Thymus (tissue), 11 donors: ENCODE measurements around the gene ZSCAN30. TPM values are rescaled to one million over a fixed set of nuclear protein-coding genes. Genes with fewer than 3 reads are reported as not detected.

Experiments
- DNase-seq, 9 donors: peaks; one replicate each; pipeline ENCODE4 v3.0.0-alpha.2; 2013; ENCODE audit warnings: low spot score in 9 of 9, low read depth in 6 of 9, missing footprints in 1 of 9
- H3K27ac ChIP-seq, 2 donors: one replicate each; pipeline ENCODE4 v1.5.1; 2013; ENCODE audit warnings: control low read depth in 1 of 2, low read depth in 1 of 2, low read length in 1 of 2, mild to moderate bottlenecking in 1 of 2, moderate library complexity in 1 of 2
- H3K27me3 ChIP-seq, 2 donors: one replicate each; pipeline ENCODE4 v1.5.1; 2013; ENCODE audit warnings: low read length in 1 of 2; ENCODE audit not compliant: control insufficient read depth in 2 of 2, insufficient read depth in 1 of 2
- H3K36me3 ChIP-seq, 2 donors: one replicate each; pipeline ENCODE4 v1.5.1; 2013; ENCODE audit warnings: low read length in 1 of 2, mild to moderate bottlenecking in 1 of 2, moderate library complexity in 1 of 2; ENCODE audit not compliant: control insufficient read depth in 2 of 2, insufficient read depth in 2 of 2
- H3K4me1 ChIP-seq, 2 donors: one replicate each; pipeline ENCODE4 v1.5.1; 2013; ENCODE audit warnings: low read length in 2 of 2; ENCODE audit not compliant: control insufficient read depth in 2 of 2, insufficient read depth in 2 of 2
- H3K4me3 ChIP-seq, 2 donors: one replicate each; pipeline ENCODE4 v1.5.1; 2013; ENCODE audit warnings: low read length in 2 of 2, control low read depth in 1 of 2, mild to moderate bottlenecking in 1 of 2
- H3K9me3 ChIP-seq, 2 donors: one replicate each; pipeline ENCODE4 v1.5.1; 2013; ENCODE audit warnings: low read length in 1 of 2, mild to moderate bottlenecking in 1 of 2; ENCODE audit not compliant: control insufficient read depth in 2 of 2, insufficient read depth in 1 of 2
- WGBS: extraction: QIAGEN DNeasy Blood & Tissue Kit; methylation state at CpG from one replicate; pipeline ENCODE4 v1.1.7; 2013; 5-methylcytosine and 5-hydroxymethylcytosine counted together
- polyA plus RNA-seq: library from polyadenylated mRNA; stranded (reverse); fragments of 200-250 nt; gene quantifications from one replicate; pipeline ENCODE4 v1.2.3, GENCODE V29; 2013
- total RNA-seq: library from RNA; stranded (reverse); fragments of 120-200 nt; gene quantifications from one replicate; pipeline ENCODE4 v1.2.4, GENCODE V29; 2013
- donor health status: healthy.

Gene ZSCAN30
- total and polyA plus RNA-seq, 2 donors, result 11.6 to 21.2 TPM

- under 1% methylated on average over 8 of the region's 8 CpGs for WGBS
- Histone ChIP-seq H3K27me3 (no peaks in the 10 kb centered on the region), H3K4me3 (peak overlapping the region; percentile 63 to 87), H3K36me3 (peaks cover 2 to 16% of the 10 kb centered on the region in 2 donors), H3K9me3 (peaks cover 0 to 7% of the 10 kb centered on the region in 2 donors), H3K27ac (peak overlapping the region; percentile 64 to 77), H3K4me1 (peaks cover 12 to 13% of the 10 kb centered on the region in 2 donors)
- DNase-seq, result peak in 3 of 9 donors; percentile 13 to 37 (median 29)
Measured at GRCh38 chr18:35289727-35290093, 319 bp downstream of the ZSCAN30 start.

DNA sequence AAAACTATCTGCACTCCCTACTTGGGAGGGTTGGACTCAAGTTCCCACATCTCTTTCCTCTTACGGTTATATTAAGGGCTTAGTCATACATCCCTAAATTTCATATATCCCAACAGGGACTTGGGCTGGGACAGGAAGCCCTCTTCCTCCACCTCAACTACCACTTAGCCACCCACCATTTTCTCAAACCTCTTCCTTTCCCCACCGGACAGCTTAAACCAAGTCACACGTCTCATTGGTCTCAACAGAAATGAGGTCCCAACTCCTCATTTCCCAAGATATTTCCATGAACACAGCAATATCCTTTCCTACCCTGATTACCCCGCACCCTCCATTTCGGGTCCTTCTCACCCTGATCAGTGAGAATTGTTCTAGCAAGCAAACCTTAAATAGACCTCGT is 736 bp downstream of the ZSCAN30 start:
- peak in 1 of 9 donors; percentile 12 for DNase-seq
- WGBS, result 17% methylated on average over 6 of the region's 6 CpGs

DNA sequence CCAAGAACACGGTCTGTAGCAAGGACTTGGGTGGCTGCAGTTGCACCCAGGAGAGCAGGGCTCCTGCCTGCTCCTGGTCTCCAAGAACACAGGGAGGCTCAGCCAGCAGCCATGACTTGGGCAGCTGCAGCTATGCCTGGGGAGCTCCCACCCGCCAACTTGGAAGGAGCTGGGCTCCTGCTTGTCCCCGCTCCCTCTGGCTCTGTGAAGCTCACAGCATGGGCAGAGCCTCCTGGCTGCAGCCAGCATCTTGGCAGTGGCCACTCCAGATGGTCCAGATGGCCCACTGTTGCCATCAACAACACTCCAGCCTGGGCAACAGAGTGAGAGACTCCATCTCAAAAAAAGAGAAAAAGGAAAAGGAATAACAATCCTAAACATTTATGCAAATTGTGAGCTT is 5.2 kb downstream of the ZSCAN30 start:
- Histone ChIP-seq H3K27ac (no peak overlapping the region), H3K4me3 (no peak overlapping the region), H3K27me3 (no peaks in the 10 kb centered on the region), H3K4me1 (peaks cover 8% of the 10 kb centered on the region in 2 donors), H3K9me3 (peaks cover 8 to 24% of the 10 kb centered on the region in 2 donors), H3K36me3 (peaks cover 0 to 15% of the 10 kb centered on the region in 2 donors)
- WGBS, result 94% methylated on average over 3 of the region's 3 CpGs
- no peak for DNase-seq

More for the DNA sequence above, 736 bp downstream of the ZSCAN30 start:
- H3K27ac ChIP-seq, result peak overlapping the region in 1 of 2 donors; percentile 77
- H3K9me3 ChIP-seq, result peaks cover 0 to 11% of the 10 kb centered on the region in 2 donors
- no peaks in the 10 kb centered on the region for H3K27me3 ChIP-seq
- peaks cover 5 to 14% of the 10 kb centered on the region in 2 donors for H3K36me3 ChIP-seq
- H3K4me3 ChIP-seq, result peak overlapping the region; percentile 63 to 87
- H3K4me1 ChIP-seq, result peaks cover 12 to 13% of the 10 kb centered on the region in 2 donors

DNA sequence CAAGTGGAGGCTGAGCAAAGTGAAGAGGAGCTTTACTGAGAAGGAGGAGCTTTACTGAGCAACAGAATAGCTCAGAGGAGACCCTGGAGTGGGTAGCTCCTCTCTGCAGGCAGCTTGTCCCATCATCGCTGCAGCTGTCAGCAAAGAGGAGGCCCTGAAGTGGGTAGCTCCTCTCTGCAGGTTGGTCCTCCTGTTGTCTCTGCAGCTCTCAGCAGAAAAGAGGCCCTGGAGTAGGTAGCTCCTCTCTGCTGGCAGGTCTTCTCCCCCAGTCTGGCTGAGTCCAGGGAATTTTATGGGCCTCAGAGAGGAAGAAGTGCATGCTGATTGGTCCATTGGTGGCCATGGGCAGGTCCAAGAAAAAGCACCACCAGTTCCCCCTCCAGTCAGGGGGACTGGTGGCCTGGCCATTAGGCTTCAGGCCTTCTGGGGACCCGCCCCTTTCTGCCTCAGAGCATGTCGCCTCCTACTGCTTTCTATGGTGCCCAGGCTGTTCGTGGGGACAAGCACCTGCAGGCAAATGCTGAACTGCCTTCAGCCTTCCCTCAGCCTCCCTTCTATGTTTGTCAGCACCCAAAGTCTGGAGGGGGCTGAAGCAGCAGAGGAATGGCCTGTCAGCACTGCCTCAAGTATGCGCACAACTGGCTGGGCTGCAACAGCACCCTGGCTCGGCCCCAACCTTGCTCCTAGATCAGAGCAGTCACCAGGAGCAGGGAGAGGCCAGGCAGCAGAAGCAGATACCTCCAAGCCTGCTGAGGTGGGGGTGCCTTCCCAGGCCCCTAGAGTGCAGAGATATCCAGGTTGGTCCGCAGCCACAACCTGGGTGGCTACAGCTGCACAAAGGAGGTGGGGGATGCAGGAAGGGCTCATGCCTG is 5.9 kb downstream of the ZSCAN30 start:
- no peak overlapping the region for H3K27ac ChIP-seq
- 98% methylated on average over 7 of the region's 7 CpGs for WGBS
- no peaks in the 10 kb centered on the region for H3K27me3 ChIP-seq
- no peak overlapping the region for H3K4me3 ChIP-seq
- peaks cover 8 to 24% of the 10 kb centered on the region in 2 donors for H3K9me3 ChIP-seq
- no peak for DNase-seq
- peaks cover 0 to 15% of the 10 kb centered on the region in 2 donors for H3K36me3 ChIP-seq
- H3K4me1 ChIP-seq, result peaks cover 3 to 5% of the 10 kb centered on the region in 2 donors

GRCh38 chr18:35282353-35282752 is 7.7 kb downstream of the ZSCAN30 start:
- H3K36me3 ChIP-seq, result peaks cover 0 to 15% of the 10 kb centered on the region in 2 donors
- no peak overlapping the region for H3K4me3 ChIP-seq
- H3K4me1 ChIP-seq, result no peaks in the 10 kb centered on the region
- no peak for DNase-seq
- 94% methylated on average over 1 of the region's 1 CpG for WGBS
- H3K9me3 ChIP-seq, result peaks cover 8 to 20% of the 10 kb centered on the region in 2 donors
- H3K27me3 ChIP-seq, result no peaks in the 10 kb centered on the region
- H3K27ac ChIP-seq, result no peak overlapping the region

DNA sequence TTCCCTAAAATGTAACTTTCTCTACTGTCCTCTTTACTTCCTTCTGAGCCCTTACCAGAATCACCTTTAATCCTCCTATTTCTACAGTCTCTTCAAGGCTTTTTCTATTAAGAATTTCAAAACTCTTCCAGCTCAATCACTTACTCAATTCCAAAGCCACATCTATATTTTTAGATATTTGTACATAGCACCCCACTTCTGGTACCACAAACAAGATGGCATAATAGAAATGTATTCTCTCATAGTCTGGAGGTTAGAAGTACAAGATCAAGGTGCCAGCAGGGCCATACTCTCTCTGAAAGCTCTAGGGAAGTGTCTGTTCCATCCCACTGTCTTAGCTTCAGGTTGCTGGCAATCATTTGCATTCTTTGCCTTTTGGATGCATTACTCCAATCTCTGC is 11.1 kb downstream of the ZSCAN30 start:
- Histone ChIP-seq H3K27ac (no peak overlapping the region), H3K27me3 (no peaks in the 10 kb centered on the region), H3K4me3 (no peak overlapping the region), H3K4me1 (no peaks in the 10 kb centered on the region), H3K36me3 (peaks cover 0 to 8% of the 10 kb centered on the region in 2 donors), H3K9me3 (peaks cover 9 to 16% of the 10 kb centered on the region in 2 donors)
- DNase-seq, result no peak

DNA sequence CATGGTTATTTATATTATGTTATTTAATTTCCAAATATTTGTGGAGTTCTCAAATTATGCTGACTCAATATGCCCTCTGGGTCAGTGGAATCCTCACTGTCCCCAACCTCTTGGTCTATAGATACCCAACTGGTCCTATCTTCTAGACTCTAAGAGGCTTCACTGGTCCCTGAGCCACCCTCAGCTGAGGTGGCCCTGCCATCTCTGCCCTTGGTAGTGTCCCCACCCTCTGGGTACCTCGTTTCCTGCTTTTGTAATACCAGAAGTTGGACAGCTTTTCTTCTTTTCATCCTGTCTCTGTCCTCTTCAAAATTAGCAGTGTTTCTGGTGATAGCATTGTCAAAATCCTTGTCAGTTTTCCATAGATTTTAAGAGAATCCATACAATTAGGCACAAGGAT is 11.9 kb downstream of the ZSCAN30 start:
- H3K27ac ChIP-seq, result no peak overlapping the region
- DNase-seq, result no peak
- no peaks in the 10 kb centered on the region for H3K36me3 ChIP-seq
- WGBS, result 94% methylated on average over 1 of the region's 1 CpG
- H3K9me3 ChIP-seq, result peaks cover 2 to 8% of the 10 kb centered on the region in 2 donors
- no peaks in the 10 kb centered on the region for H3K4me1 ChIP-seq
- H3K4me3 ChIP-seq, result no peak overlapping the region
- H3K27me3 ChIP-seq, result no peaks in the 10 kb centered on the region

- no peak for DNase-seq
- Histone ChIP-seq H3K36me3 (no peaks in the 10 kb centered on the region), H3K4me1 (no peaks in the 10 kb centered on the region), H3K9me3 (peaks cover 2 to 7% of the 10 kb centered on the region in 2 donors), H3K27me3 (no peaks in the 10 kb centered on the region), H3K4me3 (no peak overlapping the region), H3K27ac (no peak overlapping the region)
Measured at GRCh38 chr18:35277633-35278032, 12.4 kb downstream of the ZSCAN30 start.

GRCh38 chr18:35276267-35276666 is 13.8 kb downstream of the ZSCAN30 start:
- DNase-seq, result no peak
- Histone ChIP-seq H3K27me3 (no peaks in the 10 kb centered on the region), H3K4me1 (no peaks in the 10 kb centered on the region), H3K4me3 (no peak overlapping the region), H3K36me3 (no peaks in the 10 kb centered on the region), H3K27ac (no peak overlapping the region), H3K9me3 (peaks cover 2 to 15% of the 10 kb centered on the region in 2 donors)
- 98% methylated on average over 3 of the region's 3 CpGs for WGBS
